Osteoblast (primary cell): ENCODE measurements around the gene PBX4. TPM values are rescaled to one million over a fixed set of nuclear protein-coding genes. Genes with fewer than 3 reads are reported as not detected.

Experiments
- DNase-seq: peaks from one replicate; pipeline ENCODE4 v3.0.0; 2011; ENCODE audit warnings: low spot score, mixed read lengths; ENCODE audit not compliant: insufficient read length; ENCODE audit errors: missing footprints
- H2AFZ ChIP-seq: 2 replicates; pipeline ENCODE4 v1.6.0; 2011; ENCODE audit warnings: mild to moderate bottlenecking, low read length
- H3K27ac ChIP-seq: 2 replicates; pipeline ENCODE4 v1.5.1; 2011; ENCODE audit warnings: mild to moderate bottlenecking, low read depth, low read length, moderate library complexity
- H3K27me3 ChIP-seq: 2 replicates; pipeline ENCODE4 v1.6.0; 2012; ENCODE audit warnings: mild to moderate bottlenecking, control low read depth, inconsistent platforms, low read length, moderate library complexity; ENCODE audit not compliant: insufficient read depth
- H3K36me3 ChIP-seq: 2 replicates; pipeline ENCODE4 v1.5.1; 2011; ENCODE audit warnings: mild to moderate bottlenecking, low read length, control low read depth, moderate library complexity; ENCODE audit not compliant: insufficient read depth
- H3K4me1 ChIP-seq: 2 replicates; pipeline ENCODE4 v1.5.1; 2011; ENCODE audit warnings: mild to moderate bottlenecking, low read length, control low read depth, moderate library complexity; ENCODE audit not compliant: insufficient read depth
- H3K4me2 ChIP-seq: 2 replicates; pipeline ENCODE4 v1.6.0; 2011; ENCODE audit warnings: mild to moderate bottlenecking, low read length; ENCODE audit not compliant: insufficient read depth
- H3K4me3 ChIP-seq: fragments of 200-600 bp; sonication (generic); 3 replicates; pipeline ENCODE4 v1.5.1; 2012; ENCODE audit warnings: mild to moderate bottlenecking, low read length, inconsistent platforms; ENCODE audit not compliant: insufficient read depth
- H3K79me2 ChIP-seq: 2 replicates; pipeline ENCODE4 v1.6.0; 2012; ENCODE audit warnings: mild to moderate bottlenecking, low read length, control low read depth, inconsistent platforms; ENCODE audit not compliant: insufficient read depth
- H3K9me3 ChIP-seq: 2 replicates; pipeline ENCODE4 v1.5.1; 2011; ENCODE audit warnings: low read depth, low read length, control low read depth
- H4K20me1 ChIP-seq: 2 replicates; pipeline ENCODE4 v1.6.0; 2012; ENCODE audit warnings: mild to moderate bottlenecking, low read length, control low read depth; ENCODE audit not compliant: insufficient read depth
- total RNA-seq: library from RNA; depleted of rRNA; stranded (reverse); fragments of >200 nt; gene quantifications from 2 replicates; pipeline ENCODE4 v1.2.3, GENCODE V29; 2012
- TF ChIP-seq, protein P1 (sequence below): IDR thresholded peaks from 2 replicates; pipeline ENCODE4 v1.5.1; 2011; ENCODE audit warnings: mild to moderate bottlenecking, low read depth, low read length, moderate library complexity; ENCODE audit errors: extremely low read depth

The PBX4 gene
- total RNA-seq, 1 donor: 0.36 TPM

DNA sequence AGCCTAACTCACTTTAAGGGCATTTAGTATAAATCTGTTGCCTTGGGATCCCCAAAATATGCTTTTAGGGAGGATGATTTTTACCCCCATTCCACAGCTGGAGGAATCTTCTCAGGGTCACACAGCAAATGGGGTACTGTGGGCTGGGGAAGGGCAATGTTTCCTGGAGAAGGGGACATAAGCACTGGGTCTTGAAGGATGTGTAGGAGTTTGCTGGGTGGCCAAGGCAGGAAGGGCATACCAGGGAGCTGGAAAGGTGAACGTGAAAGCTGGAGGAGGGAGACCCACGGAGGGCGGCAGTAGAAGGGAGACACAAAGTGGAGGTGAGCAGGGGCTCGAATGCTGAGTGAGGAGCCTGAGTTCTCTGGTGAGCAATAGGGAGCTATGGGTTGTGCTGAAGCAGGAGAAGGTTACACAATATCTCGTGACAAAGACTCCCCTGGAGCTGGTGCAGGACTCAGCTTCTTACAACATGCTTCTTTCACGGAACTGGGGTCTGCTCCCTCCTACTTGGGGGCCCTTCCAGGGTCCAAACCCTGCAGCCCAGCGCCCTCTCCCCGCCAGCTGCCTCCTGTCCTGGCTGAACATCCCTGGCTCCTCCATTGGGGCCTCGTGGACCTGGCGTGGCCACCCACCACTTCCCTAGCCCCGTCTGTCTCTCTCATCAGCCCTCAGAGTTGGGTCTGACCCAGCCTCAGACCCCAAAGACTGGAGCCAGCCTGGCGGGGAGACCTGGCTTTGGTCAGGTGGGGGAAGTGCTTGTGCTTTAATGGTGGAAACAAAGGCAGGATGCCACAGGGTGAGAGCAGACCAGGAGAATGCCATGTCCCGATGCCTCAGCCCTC is 69.3 kb downstream of the PBX4 start:
- H3K4me1 ChIP-seq: peaks cover 9% of the 10 kb centered on the region
- no peak overlapping the region for H3K4me2 ChIP-seq
- H3K79me2 ChIP-seq: no peaks in the 10 kb centered on the region
- no peak overlapping the region for H2AFZ ChIP-seq
- peak; percentile 77 for DNase-seq
- H3K36me3 ChIP-seq: no peaks in the 10 kb centered on the region
- no peaks in the 10 kb centered on the region for H4K20me1 ChIP-seq
- H3K4me3 ChIP-seq: no peak overlapping the region
- peaks cover 7% of the 10 kb centered on the region for H3K27me3 ChIP-seq
- no peaks in the 10 kb centered on the region for H3K9me3 ChIP-seq
- TF ChIP-seq, protein P1, sequence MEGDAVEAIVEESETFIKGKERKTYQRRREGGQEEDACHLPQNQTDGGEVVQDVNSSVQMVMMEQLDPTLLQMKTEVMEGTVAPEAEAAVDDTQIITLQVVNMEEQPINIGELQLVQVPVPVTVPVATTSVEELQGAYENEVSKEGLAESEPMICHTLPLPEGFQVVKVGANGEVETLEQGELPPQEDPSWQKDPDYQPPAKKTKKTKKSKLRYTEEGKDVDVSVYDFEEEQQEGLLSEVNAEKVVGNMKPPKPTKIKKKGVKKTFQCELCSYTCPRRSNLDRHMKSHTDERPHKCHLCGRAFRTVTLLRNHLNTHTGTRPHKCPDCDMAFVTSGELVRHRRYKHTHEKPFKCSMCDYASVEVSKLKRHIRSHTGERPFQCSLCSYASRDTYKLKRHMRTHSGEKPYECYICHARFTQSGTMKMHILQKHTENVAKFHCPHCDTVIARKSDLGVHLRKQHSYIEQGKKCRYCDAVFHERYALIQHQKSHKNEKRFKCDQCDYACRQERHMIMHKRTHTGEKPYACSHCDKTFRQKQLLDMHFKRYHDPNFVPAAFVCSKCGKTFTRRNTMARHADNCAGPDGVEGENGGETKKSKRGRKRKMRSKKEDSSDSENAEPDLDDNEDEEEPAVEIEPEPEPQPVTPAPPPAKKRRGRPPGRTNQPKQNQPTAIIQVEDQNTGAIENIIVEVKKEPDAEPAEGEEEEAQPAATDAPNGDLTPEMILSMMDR: no peak
- H3K27ac ChIP-seq: no peak overlapping the region

DNA sequence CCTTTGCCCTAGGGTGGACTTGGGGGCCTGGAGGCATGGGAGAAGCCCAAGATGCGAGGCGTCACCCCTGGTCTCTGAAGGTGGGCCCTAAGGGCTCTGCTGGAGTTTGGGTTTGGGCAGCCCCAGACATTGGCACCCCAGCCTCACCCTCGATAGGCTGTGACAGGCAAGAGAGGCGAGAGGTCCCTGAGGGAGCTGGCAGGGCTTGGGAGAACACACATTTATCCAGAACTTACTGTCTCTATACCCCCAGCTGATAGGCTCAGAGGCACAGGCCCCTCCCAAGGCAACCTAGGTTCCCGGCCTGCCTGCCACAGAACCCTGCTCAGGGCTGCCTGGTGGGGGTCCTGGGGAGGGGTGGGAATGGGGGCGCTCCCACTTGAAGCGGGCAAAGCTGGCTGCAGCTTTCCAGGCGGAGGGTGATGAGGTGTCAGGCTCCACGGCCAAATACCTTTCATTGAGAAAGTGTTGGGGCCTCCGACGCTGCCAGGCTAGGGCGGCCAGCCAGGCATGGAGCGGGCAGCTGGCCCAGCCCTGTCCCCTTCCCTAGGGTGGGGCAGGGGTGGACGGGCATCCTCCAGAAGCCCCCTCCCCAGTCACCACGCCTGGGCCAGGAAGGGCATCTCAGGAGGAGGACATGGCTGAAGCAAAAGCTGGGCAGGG is 70.7 kb downstream of the PBX4 start:
- Histone ChIP-seq H3K4me2 (no peak overlapping the region), H3K79me2 (no peaks in the 10 kb centered on the region), H3K9me3 (no peaks in the 10 kb centered on the region), H3K27ac (no peak overlapping the region), H3K4me1 (peaks cover 9% of the 10 kb centered on the region), H3K36me3 (no peaks in the 10 kb centered on the region), H2AFZ (no peak overlapping the region), H4K20me1 (no peaks in the 10 kb centered on the region), H3K27me3 (peaks cover 7% of the 10 kb centered on the region), H3K4me3 (no peak overlapping the region)
- TF ChIP-seq, protein P1: no peak
- peak; percentile 87 for DNase-seq

DNA sequence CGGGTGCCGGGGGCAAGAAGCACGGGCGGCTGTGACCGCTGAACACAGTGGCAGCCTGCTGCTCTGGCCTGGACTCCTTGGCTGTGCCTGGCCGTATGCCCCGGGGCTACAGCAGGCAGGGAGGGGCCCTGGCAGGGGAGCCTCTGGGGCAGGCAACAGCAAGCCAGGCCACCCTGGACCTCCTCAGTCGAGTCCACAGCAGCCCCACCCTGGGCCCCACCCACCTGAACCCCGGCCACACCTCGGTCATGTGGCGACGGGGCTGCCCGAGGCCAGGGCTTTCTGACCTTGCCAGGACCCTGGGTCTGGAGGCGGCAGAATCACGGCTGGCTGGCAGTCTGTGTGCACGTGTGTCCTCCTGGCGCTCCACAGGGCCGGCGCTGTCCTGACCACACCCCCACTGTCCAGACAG is 71.7 kb downstream of the PBX4 start:
- Histone ChIP-seq H3K4me1 (peaks cover 6% of the 10 kb centered on the region), H2AFZ (no peak overlapping the region), H3K4me2 (no peak overlapping the region), H4K20me1 (no peaks in the 10 kb centered on the region), H3K27me3 (peaks cover 7% of the 10 kb centered on the region), H3K36me3 (no peaks in the 10 kb centered on the region), H3K27ac (no peak overlapping the region), H3K79me2 (no peaks in the 10 kb centered on the region), H3K4me3 (no peak overlapping the region), H3K9me3 (no peaks in the 10 kb centered on the region)
- TF ChIP-seq, protein P1: no peak
- DNase-seq: peak; percentile 84

DNA sequence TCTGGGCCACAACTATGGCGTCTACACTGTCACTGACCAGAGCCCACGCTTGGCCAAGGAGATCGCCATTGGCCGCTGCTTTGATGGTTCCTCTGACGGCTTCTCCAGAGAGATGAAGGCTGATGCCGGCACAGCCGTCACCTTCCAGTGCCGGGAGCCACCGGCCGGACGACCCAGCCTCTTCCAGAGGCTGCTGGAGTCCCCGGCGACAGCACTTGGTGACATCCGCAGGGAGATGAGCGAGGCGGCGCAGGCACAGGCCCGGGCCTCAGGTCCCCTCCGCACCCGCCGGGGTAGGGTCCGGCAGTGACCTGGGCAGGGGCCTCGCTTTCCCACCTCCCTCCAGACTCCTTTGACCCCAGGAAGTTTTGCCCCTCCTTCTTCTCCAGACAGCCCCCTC is 72.8 kb downstream of the PBX4 start:
- Histone ChIP-seq H3K79me2 (no peaks in the 10 kb centered on the region), H3K27me3 (peaks cover 7% of the 10 kb centered on the region), H3K27ac (no peak overlapping the region), H4K20me1 (no peaks in the 10 kb centered on the region), H3K36me3 (no peaks in the 10 kb centered on the region), H3K4me3 (no peak overlapping the region), H3K4me1 (peaks cover 12% of the 10 kb centered on the region), H3K4me2 (no peak overlapping the region), H2AFZ (no peak overlapping the region), H3K9me3 (no peaks in the 10 kb centered on the region)
- TF ChIP-seq, protein P1: no peak
- peak; percentile 82 for DNase-seq
